HEK293 (cell line): ENCODE results near the gene AGK.

Experiments used
- CTCF ChIA-PET: fragments of 350-600 bp; formaldehyde crosslinking; extraction: SDS; loops from one replicate; lab custom pipeline; 2021; ENCODE audit warnings: antibody characterized with exemption; lab: Yijun Ruan, JAX
- POLR2A ChIA-PET: fragments of 300-600 bp; formaldehyde crosslinking; extraction: SDS; loops from one replicate; lab custom pipeline; 2020; ENCODE audit warnings: antibody characterized with exemption, inconsistent platforms; lab: Yijun Ruan, JAX
- H3K27ac ChIP-seq: fragments of 200-500 bp; sonication (Bioruptor generic); 2 replicates; pipeline ENCODE4 v1.5.1; 2014; ENCODE audit warnings: low read depth, low read length, control low read depth, inconsistent platforms; ENCODE audit errors: extremely low read depth
- H3K36me3 ChIP-seq, 2 experiments: fragments of 200-500 bp in 1 of 2; sonication (Bioruptor generic) in 1 of 2; 1 replicate in 1 of 2; 2 replicates in 1 of 2; pipeline ENCODE4 v1.5.1; 2014 to 2017; ENCODE audit warnings: inconsistent platforms in 2 of 2, low read length in 2 of 2; ENCODE audit not compliant: control insufficient read depth in 2 of 2, insufficient read depth in 1 of 2
- H3K4me1 ChIP-seq: fragments of 200-500 bp; sonication (Bioruptor generic); 2 replicates; pipeline ENCODE4 v1.5.1; 2014; ENCODE audit warnings: mild to moderate bottlenecking, low read length, inconsistent platforms; ENCODE audit not compliant: control insufficient read depth, insufficient read depth
- H3K4me3 ChIP-seq: 2 replicates; pipeline ENCODE4 v1.5.1; 2011; ENCODE audit warnings: low read depth, mild to moderate bottlenecking, control low read depth, low read length, moderate library complexity
- H3K9me3 ChIP-seq: fragments of 200-500 bp; sonication (Bioruptor generic); 2 replicates; pipeline ENCODE4 v1.5.1; 2014; ENCODE audit warnings: low read depth, low read length, inconsistent platforms; ENCODE audit not compliant: control insufficient read depth, insufficient read depth
- HOXC10 ChIP-seq: sonication (generic); formaldehyde crosslinking; IDR thresholded peaks from 2 replicates; pipeline ENCODE4 v1.8.1; 2023; ENCODE audit warnings: mild to moderate bottlenecking, missing genetic modification reagents
- SCRT2 ChIP-seq: fragments of 450-650 bp; formaldehyde crosslinking; IDR thresholded peaks from 2 replicates; pipeline ENCODE4 v1.5.1; 2016; ENCODE audit warnings: missing biosample characterization, missing genetic modification characterization
- TRIM28 ChIP-seq: IDR thresholded peaks from 2 replicates; pipeline ENCODE4 v1.6.1; 2011; ENCODE audit warnings: low read length, control low read depth, borderline replicate concordance
- YY1 ChIP-seq: fragments of 450-650 bp; formaldehyde crosslinking; IDR thresholded peaks from 2 replicates; pipeline ENCODE4 v1.5.1; 2018; ENCODE audit warnings: missing biosample characterization, missing genetic modification characterization
- ZBTB48 ChIP-seq: fragments of 450-650 bp; formaldehyde crosslinking; IDR thresholded peaks from 2 replicates; pipeline ENCODE4 v1.5.1; 2016; ENCODE audit warnings: missing biosample characterization, missing genetic modification characterization
- ZNF138 ChIP-seq: fragments of 450-650 bp; formaldehyde crosslinking; IDR thresholded peaks from 2 replicates; pipeline ENCODE4 v1.5.1; 2016; ENCODE audit warnings: missing biosample characterization, missing genetic modification characterization, borderline replicate concordance
- ZNF155 ChIP-seq: fragments of 450-650 bp; formaldehyde crosslinking; IDR thresholded peaks from 2 replicates; pipeline ENCODE4 v1.5.1; 2016; ENCODE audit warnings: missing biosample characterization, missing genetic modification characterization
- ZNF16 ChIP-seq: fragments of 450-650 bp; formaldehyde crosslinking; IDR thresholded peaks from 2 replicates; pipeline ENCODE4 v1.5.1; 2016; ENCODE audit warnings: low read depth, missing biosample characterization, missing genetic modification characterization
- ZNF433 ChIP-seq: fragments of 450-650 bp; formaldehyde crosslinking; IDR thresholded peaks from 2 replicates; pipeline ENCODE4 v1.5.1; 2016; ENCODE audit warnings: missing biosample characterization, missing genetic modification characterization, low read depth
- ZNF529 ChIP-seq: fragments of 450-650 bp; formaldehyde crosslinking; IDR thresholded peaks from 2 replicates; pipeline ENCODE4 v1.5.1; 2017; ENCODE audit warnings: missing genetic modification characterization, missing biosample characterization; ENCODE audit not compliant: insufficient replicate concordance
- ZNF623 ChIP-seq: fragments of 450-650 bp; formaldehyde crosslinking; IDR thresholded peaks from 2 replicates; pipeline ENCODE4 v1.5.1; 2016; ENCODE audit warnings: missing biosample characterization, missing genetic modification characterization
- ZNF664 ChIP-seq: fragments of 450-650 bp; formaldehyde crosslinking; IDR thresholded peaks from 2 replicates; pipeline ENCODE4 v1.5.1; 2016; ENCODE audit warnings: missing biosample characterization, missing genetic modification characterization
- ZNF777 ChIP-seq: fragments of 450-650 bp; formaldehyde crosslinking; IDR thresholded peaks from 2 replicates; pipeline ENCODE4 v1.5.1; 2017; ENCODE audit warnings: missing biosample characterization, missing genetic modification characterization, borderline replicate concordance
- ZNF785 ChIP-seq: fragments of 450-650 bp; formaldehyde crosslinking; IDR thresholded peaks from 2 replicates; pipeline ENCODE4 v1.5.1; 2016; ENCODE audit warnings: missing biosample characterization, missing genetic modification characterization
- ZNF843 ChIP-seq: fragments of 450-650 bp; formaldehyde crosslinking; IDR thresholded peaks from 2 replicates; pipeline ENCODE4 v1.5.1; 2016; ENCODE audit warnings: missing biosample characterization, missing genetic modification characterization
- ZXDB ChIP-seq: fragments of 450-650 bp; formaldehyde crosslinking; IDR thresholded peaks from 2 replicates; pipeline ENCODE4 v1.5.1; 2016; ENCODE audit warnings: missing biosample characterization, missing genetic modification characterization
- TF ChIP-seq, protein P1 (sequence below): fragments of 450-650 bp; formaldehyde crosslinking; IDR thresholded peaks from 2 replicates; pipeline ENCODE4 v1.5.1; 2016; ENCODE audit warnings: missing biosample characterization, missing genetic modification characterization
- TF ChIP-seq, protein P2 (sequence below): fragments of 450-650 bp; formaldehyde crosslinking; IDR thresholded peaks from 2 replicates; pipeline ENCODE4 v1.5.1; 2016; ENCODE audit warnings: missing biosample characterization, missing genetic modification characterization
- TF ChIP-seq, protein P3 (sequence below): fragments of 450-650 bp; formaldehyde crosslinking; IDR thresholded peaks from 2 replicates; pipeline ENCODE4 v1.5.1; 2016; ENCODE audit warnings: missing biosample characterization, missing genetic modification characterization
- TF ChIP-seq, protein P4 (sequence below): fragments of 450-650 bp; formaldehyde crosslinking; IDR thresholded peaks from 2 replicates; pipeline ENCODE4 v1.5.0; 2017; ENCODE audit warnings: missing biosample characterization, missing genetic modification characterization, borderline replicate concordance

The AGK gene

DNA sequence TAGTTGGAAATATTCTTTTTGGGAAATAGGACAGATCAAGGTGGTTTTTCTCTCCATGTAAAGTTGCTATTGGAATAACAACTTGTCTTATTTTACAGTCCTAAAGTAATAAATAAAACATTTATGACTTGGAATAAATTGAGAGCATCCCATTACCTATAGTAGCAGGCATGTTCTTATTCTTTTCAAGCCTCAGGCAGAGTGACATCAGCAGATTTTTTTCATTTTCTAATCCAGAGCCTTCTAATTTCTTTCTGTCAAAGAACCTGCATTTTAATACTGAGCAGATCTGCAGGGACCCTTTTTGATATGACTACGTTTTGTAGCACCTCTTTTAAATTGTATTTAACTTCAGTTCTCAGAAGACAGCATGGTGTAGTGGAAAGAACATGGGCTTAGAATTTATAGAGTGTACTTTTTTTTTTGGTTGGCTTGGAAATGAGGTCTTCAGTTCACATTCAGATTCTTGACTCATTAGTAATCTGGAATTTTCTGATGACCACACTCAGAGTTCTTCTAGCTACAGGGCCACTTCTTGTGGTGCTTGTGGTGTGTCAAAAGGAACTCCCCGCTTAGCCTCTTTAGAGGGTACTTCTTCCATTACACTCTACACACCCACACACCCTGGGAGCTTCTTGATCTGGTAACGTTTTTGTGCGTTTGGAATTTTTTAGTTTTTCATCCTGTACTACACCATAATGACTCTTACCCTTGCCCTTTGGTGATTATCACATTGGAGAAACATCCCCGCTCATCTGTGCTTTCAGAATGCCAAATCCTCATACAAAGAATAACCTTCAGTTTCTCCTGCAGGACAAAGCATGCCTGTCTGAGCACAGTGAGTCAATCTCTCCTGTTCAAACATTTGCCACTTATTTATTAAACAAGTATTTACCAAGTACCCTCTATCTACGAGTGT, 34.6 kb downstream of the AGK start:
- H3K9me3 ChIP-seq, result no peaks in the 10 kb centered on the region
- TF ChIP-seq, protein P1, sequence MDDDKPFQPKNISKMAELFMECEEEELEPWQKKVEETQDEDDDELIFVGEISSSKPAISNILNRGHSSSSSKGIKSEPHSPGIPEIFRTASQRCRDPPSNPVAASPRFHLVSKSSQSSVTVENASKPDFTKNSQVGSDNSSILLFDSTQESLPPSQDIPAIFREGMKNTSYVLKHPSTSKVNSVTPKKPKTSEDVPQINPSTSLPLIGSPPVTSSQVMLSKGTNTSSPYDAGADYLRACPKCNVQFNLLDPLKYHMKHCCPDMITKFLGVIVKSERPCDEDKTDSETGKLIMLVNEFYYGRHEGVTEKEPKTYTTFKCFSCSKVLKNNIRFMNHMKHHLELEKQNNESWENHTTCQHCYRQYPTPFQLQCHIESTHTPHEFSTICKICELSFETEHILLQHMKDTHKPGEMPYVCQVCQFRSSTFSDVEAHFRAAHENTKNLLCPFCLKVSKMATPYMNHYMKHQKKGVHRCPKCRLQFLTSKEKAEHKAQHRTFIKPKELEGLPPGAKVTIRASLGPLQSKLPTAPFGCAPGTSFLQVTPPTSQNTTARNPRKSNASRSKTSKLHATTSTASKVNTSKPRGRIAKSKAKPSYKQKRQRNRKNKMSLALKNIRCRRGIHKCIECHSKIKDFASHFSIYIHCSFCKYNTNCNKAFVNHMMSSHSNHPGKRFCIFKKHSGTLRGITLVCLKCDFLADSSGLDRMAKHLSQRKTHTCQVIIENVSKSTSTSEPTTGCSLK (tag by site-specific recombination), result no peak
- TF ChIP-seq, protein P2, sequence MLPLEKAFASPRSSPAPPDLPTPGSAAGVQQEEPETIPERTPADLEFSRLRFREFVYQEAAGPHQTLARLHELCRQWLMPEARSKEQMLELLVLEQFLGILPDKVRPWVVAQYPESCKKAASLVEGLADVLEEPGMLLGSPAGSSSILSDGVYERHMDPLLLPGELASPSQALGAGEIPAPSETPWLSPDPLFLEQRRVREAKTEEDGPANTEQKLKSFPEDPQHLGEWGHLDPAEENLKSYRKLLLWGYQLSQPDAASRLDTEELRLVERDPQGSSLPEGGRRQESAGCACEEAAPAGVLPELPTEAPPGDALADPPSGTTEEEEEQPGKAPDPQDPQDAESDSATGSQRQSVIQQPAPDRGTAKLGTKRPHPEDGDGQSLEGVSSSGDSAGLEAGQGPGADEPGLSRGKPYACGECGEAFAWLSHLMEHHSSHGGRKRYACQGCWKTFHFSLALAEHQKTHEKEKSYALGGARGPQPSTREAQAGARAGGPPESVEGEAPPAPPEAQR (tag by site-specific recombination), result no peak
- TF ChIP-seq ZBTB48 (tag by site-specific recombination) (no peak), ZNF777 (no peak), YY1 (no peak), ZNF16 (tag by site-specific recombination) (no peak), ZNF664 (no peak), TRIM28 (no peak)
- TF ChIP-seq, all 188 proteins: peak for 0
- ChIA-PET CTCF (interaction anchor here (1.0 kb wide), 1 partner anchor 69 kb away, joined by 3 read pairs; no protein-coding TSS in a partner anchor), POLR2A (no interaction called here)
- Histone ChIP-seq H3K4me3 (no peak overlapping the region), H3K27ac (no peak overlapping the region), H3K4me1 (no peaks in the 10 kb centered on the region), H3K36me3 (peaks cover 0 to 9% of the 10 kb centered on the region in 2 experiments; a peak in 1 of 3 replicates)

DNA sequence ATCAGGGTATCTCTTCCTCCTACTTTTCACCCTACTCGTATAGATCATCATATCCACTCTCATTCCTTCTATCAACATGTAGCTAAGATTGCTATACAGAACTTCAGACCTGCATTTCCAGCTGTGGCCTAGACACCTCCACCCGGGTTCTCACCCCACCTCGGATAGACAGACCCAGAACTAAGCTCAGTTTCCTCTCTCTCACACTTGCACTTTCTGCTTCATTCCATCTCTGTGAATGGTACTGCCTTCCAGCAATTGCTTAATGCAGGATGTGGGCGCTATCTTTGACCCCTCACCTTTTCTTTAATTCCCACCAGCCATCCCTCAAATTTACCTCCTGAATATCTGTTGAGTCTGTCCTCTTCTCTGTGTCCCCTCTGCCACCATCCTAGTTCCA, 35.7 kb downstream of the AGK start:
- TF ChIP-seq, protein P3, sequence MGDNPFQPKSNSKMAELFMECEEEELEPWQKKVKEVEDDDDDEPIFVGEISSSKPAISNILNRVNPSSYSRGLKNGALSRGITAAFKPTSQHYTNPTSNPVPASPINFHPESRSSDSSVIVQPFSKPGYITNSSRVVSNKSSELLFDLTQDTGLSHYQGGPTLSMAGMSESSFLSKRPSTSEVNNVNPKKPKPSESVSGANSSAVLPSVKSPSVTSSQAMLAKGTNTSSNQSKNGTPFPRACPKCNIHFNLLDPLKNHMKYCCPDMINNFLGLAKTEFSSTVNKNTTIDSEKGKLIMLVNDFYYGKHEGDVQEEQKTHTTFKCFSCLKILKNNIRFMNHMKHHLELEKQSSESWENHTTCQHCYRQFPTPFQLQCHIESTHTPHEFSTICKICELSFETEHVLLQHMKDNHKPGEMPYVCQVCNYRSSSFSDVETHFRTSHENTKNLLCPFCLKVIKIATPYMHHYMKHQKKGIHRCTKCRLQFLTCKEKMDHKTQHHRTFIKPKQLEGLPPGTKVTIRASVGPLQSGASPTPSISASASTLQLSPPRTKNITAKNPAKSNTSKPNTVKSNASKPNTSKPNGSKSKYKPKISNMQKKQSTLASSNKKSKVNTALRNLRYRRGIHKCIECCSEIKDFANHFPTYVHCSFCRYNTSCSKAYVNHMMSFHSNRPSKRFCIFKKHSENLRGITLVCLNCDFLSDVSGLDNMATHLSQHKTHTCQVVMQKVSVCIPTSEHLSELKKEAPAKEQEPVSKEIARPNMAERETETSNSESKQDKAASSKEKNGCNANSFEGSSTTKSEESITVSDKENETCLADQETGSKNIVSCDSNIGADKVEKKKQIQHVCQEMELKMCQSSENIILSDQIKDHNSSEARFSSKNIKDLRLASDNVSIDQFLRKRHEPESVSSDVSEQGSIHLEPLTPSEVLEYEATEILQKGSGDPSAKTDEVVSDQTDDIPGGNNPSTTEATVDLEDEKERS, result no peak
- TF ChIP-seq ZNF155 (tag by site-specific recombination) (no peak), SCRT2 (tag by site-specific recombination) (no peak), ZNF843 (tag by site-specific recombination) (no peak), ZXDB (no peak), ZNF433 (no peak), HOXC10 (CRISPR knock-in tag) (no peak), ZNF623 (tag by site-specific recombination) (no peak), ZNF138 (tag by site-specific recombination) (no peak), ZNF529 (tag by site-specific recombination) (no peak), ZNF785 (tag by site-specific recombination) (no peak)
- TF ChIP-seq, protein P4, sequence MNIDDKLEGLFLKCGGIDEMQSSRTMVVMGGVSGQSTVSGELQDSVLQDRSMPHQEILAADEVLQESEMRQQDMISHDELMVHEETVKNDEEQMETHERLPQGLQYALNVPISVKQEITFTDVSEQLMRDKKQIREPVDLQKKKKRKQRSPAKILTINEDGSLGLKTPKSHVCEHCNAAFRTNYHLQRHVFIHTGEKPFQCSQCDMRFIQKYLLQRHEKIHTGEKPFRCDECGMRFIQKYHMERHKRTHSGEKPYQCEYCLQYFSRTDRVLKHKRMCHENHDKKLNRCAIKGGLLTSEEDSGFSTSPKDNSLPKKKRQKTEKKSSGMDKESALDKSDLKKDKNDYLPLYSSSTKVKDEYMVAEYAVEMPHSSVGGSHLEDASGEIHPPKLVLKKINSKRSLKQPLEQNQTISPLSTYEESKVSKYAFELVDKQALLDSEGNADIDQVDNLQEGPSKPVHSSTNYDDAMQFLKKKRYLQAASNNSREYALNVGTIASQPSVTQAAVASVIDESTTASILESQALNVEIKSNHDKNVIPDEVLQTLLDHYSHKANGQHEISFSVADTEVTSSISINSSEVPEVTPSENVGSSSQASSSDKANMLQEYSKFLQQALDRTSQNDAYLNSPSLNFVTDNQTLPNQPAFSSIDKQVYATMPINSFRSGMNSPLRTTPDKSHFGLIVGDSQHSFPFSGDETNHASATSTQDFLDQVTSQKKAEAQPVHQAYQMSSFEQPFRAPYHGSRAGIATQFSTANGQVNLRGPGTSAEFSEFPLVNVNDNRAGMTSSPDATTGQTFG (tag by site-specific recombination), result no peak
- ChIA-PET CTCF (no interaction called here), POLR2A (no interaction called here)
- H3K36me3 ChIP-seq, result peaks cover 0 to 9% of the 10 kb centered on the region in 2 experiments; a peak in 1 of 3 replicates
- no peaks in the 10 kb centered on the region for H3K9me3 ChIP-seq
- H3K4me1 ChIP-seq, result no peaks in the 10 kb centered on the region
- no peak overlapping the region for H3K4me3 ChIP-seq
- H3K27ac ChIP-seq, result no peak overlapping the region
